GM20000 (cell line): ENCODE data around the gene UBE2D4.
A peak's percentile ranks its signal among the peaks of the same experiment; 100 is the strongest.
"Not testable (repeated sequence)": the region's sequence is repeated elsewhere in the genome, so short reads cannot be mapped to it uniquely, and the experiment has no call there.

Experiments
- DNase-seq: peaks from one replicate; pipeline ENCODE4 v3.0.0; 2012; ENCODE audit warnings: low spot score
- TF ChIP-seq, protein P1 (sequence below): IDR thresholded peaks from 2 replicates; pipeline ENCODE4 v1.5.1; 2012; ENCODE audit warnings: mild to moderate bottlenecking, control low read depth; ENCODE audit errors: extremely low read depth, missing control alignments

UBE2D4 gene

DNA sequence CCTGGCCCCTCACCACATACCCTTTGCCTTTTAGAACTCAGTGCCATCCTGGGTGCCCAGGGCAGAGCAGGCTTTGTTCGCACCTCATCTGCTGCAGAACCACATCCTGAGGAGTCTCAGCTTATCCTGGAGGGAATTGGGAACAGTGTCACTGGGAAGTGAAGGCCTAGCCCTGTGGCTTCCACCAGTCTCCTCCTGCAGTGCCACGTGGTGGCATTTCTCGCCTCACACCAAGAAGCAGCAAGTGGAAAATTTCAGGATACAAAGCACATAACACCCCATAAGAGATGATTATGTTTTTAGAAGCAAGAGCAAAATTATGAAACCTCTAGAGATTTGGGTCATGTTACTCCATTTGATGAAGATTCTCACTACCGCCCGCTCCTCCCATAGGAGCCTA, 26.8 kb downstream of the UBE2D4 start:
- no peak for DNase-seq
- TF ChIP-seq, protein P1, sequence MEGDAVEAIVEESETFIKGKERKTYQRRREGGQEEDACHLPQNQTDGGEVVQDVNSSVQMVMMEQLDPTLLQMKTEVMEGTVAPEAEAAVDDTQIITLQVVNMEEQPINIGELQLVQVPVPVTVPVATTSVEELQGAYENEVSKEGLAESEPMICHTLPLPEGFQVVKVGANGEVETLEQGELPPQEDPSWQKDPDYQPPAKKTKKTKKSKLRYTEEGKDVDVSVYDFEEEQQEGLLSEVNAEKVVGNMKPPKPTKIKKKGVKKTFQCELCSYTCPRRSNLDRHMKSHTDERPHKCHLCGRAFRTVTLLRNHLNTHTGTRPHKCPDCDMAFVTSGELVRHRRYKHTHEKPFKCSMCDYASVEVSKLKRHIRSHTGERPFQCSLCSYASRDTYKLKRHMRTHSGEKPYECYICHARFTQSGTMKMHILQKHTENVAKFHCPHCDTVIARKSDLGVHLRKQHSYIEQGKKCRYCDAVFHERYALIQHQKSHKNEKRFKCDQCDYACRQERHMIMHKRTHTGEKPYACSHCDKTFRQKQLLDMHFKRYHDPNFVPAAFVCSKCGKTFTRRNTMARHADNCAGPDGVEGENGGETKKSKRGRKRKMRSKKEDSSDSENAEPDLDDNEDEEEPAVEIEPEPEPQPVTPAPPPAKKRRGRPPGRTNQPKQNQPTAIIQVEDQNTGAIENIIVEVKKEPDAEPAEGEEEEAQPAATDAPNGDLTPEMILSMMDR: no peak

DNA sequence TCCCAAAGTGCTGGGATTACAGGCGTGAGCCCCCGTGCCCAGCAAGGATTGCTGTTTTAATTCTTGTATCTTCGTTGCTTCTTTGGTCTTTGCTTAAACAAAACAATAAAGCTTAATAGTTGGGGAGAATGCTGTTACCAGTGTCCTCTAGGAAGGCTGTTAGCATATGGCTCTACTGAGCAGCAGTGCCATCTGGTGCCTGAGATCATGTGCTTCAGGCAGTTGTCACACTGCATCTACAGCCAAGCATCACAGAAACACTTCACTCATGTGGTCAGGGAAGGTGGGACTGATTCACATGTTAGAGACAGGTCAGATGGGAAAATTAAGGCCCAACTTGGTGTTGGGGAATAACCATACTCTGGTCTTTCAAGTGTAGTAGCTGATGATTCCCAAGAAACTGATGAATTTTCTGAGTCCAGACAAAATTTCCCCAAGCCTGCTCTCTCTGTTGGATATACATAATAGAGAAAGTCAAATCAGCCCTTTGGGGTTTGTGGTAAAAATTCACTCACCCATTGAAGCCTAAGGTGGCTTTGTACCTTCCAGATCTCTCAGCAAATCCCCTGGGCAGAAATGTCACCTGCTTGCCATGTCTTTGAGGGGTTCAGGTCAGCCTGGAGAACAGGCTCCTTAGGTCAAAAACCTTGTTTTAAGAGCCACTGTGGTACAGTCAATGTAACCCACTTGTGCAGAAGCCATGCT, 28.4 kb downstream of the UBE2D4 start:
- peak; percentile 50 for DNase-seq
- TF ChIP-seq, protein P1: peak; percentile 39

DNA sequence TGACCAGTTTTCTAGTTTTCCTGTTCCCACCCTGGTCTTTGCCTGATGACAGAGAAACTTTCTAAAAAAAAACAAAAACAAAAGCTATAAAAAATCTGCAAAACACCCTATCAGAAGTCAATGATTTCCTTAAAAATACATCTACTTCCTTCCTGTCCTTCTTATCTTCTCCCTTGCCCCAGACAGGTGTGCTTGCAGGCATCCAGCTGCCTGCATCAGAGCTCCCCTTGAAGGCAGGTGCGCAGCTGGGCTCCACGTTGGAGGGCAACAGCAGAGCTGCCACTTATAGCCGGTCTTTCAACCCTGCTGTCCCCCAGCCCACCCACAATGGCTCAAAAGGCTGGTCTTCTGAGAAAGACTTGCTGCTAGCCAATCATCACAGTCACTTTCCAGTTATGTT, 29.8 kb downstream of the UBE2D4 start:
- TF ChIP-seq, protein P1: no peak
- DNase-seq: no peak

DNA sequence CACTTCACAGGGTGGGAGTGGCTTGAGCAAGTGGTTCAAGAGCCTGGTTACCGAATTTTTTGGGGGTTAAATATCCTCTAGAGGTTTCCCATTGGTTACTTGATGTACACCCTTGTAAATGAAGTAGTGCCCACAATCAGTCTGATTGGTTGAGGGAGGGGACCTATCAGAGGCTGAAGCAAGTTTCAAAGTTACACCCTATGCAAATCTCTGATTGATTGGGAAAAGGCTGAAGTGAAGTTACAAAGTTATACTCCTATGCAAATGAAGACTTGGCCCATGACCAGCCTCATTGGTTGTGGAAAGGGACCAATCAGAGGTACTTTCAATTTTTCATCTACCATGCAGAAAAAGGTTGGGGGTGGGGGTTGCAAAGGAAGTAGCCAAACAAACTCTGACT, 34.7 kb downstream of the UBE2D4 start:
- TF ChIP-seq, protein P1: no peak
- DNase-seq: no peak

DNA sequence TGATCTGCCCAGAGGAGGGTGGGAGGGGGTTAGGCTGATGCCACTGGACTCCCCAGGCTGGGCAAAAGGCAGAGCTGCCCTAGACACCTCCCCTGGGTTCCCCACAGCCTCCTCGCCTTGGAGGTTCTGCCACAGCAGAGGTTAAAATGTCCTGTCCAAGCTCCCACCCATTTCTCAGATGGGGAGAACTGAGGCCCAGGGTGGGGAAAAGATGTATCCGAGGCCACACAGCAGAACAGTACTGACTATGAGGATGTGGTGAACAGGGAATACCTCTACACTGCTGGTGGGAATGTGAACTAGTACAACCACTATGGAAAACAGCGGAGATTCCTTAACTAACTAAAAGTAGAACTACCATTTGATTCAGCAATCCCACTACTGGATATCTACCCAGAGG, 40.2 kb downstream of the UBE2D4 start:
- DNase-seq: not testable (repeated sequence)

DNA sequence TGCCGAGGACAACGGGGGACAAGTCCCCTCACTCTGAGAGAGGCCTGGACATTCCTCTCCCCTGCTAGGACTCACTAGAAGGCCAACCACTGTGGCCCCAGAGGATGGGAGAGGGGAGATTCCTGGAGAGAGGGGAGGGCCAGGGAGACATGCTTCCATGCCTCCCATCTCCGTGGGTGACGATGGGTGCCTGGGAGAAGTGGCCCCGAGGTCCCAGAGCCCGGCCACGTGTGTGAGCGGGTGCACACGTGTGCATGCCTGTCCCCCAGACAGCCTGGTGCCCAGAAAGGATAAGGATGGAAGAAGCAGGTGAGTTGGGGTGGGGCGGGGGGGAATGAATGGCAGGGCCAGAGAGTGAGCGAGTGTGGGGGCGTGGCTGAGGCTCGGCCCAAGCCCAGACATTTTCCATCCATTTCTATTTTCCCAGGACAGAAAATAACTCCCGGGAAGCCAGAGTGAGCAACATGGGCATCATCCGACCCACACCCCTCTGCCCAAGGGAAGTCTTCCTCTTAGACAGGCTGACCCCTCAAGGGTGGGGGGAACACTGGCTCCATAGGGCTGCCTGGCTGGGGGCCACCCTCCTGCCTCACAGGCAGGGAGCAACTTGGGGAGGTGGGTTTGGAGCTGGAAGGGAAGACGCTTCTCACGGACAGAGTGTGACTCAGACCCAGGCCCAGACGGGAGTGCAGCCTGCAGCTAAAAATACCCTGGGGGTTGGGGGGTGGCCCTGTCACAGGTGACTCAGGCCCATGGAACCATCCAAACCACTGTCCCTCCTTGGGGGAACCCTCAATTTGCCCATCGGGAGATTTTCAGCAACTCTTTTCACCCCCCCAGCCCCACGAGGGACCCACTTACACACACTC, 42.2 kb downstream of the UBE2D4 start:
- DNase-seq: not testable (repeated sequence)

DNA sequence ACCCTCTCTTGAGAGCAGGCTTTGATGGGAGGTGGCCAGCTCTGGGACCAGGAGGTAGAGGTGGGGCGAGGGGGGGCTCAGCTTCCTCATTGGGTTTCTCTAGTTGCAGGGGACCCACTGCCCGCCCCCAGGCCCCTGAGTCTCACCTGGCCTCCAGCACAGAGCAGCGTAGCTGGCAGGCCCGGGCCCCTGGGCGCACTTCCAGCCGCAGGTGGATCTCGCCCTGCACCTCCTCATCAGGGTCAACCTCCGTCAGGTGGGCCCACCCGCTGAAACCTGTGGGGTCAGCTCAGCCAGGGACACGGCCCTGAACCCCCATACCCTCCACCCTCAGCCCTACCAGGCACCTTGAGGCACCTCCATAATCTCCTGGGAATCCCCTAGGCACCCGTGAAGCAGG, 43.4 kb downstream of the UBE2D4 start:
- not testable (repeated sequence) for DNase-seq

DNA sequence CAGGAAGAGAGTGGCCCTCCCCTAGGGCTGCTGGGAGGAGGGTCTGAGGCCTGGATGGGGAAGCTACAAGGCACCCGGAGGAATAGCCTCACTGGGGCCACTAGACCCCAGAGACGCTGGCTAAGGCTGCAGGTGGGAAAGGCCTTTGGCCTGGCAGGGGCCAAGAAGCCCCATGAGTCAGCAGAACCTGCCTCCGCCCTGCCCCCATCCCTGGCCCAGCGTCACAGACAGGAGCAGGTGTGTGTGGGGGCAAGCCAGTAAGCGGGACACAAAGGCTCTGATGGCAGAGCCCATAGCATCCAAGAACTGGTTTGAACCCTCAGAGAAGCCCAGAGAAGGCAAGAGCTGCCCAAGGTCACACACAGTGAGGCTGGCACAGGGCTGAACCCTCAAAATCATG, 44.5 kb downstream of the UBE2D4 start:
- not testable (repeated sequence) for DNase-seq

DNA sequence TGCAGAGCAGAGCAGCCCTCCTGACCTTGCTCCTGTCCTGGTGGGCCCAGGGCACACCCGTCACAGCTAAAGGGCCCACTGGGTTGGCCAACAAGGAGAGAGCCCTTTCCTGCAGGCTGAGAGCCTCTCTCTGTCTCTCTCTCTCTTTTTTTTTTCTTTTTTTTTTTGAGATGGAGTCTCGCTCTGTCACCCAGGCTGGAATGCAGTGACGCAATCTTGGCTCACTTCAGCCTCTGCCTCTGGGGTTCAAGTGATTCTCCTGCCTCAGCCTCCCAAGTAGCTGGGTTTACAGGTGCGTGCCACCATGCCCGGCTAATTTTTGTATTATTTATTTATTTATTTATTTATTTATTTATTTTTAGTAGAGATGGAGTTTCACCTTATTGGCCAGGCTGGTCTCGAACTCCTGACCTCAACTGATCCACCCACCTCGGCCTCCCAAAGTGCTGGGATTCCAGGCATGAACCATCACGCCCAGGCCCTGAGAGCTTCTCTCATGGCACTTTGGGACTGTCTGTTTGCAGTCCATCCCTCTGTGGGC, 47.9 kb downstream of the UBE2D4 start:
- not testable (repeated sequence) for DNase-seq

DNA sequence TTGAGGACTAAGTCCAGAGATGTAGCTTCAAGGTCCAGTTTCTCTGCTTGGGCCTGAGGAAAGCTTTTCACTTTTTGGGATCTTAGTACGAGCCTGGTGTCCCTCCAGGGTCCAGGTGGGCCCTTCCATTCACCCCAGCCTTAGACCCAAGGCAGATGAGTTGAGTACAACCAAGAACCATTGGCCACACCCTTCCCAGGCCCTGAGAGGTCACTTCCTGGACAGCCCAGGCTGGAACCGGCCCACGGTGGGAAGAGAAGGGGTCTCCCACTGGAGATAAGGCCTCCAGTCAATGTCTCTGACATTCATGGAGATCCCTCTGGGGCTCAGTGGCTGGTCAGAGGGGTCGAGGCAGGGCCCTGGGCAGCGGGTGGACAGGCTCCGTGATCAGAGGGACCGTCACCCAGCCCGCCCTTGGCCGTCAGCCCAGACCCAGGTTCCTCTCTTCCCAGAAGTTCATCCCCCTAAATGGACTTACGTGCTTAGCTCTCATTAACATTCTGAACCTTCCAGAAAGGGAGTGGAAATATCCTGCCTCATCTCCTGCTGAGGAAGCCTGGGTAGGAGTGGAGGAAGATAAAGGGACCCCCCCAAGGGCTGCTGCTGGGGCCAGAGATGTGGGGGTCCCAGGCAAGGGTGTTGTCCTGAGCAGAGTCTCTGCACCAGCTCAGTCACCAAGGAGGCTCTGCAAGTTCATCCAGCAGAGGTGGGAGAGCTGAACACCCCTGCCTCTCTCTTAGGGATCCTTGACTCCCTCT, 48.7 kb downstream of the UBE2D4 start:
- DNase-seq: not testable (repeated sequence)
